ENCODE measurements around the gene HOMER1.

HOMER1 gene

GRCh38 chr5:79489773-79490172 is 24.2 kb downstream of the HOMER1 start:
- peaks cover 18% of the 10 kb centered on the region for H3K27me3 Mint-ChIP-seq
- H3K27ac Mint-ChIP-seq, result no peak overlapping the region
- H3K9me3 Mint-ChIP-seq, result no peaks in the 10 kb centered on the region
- intact Hi-C loops (cut with micrococcal nuclease), result no loop called here
- H3K4me3 Mint-ChIP-seq, result no peak overlapping the region
- H3K36me3 Mint-ChIP-seq (ENCODE audit: low read depth), result no peaks in the 10 kb centered on the region
- H3K4me1 Mint-ChIP-seq (ENCODE audit: low read depth), result no peaks in the 10 kb centered on the region

GRCh38 chr5:79488775-79489174 is 25.2 kb downstream of the HOMER1 start:
- no peak overlapping the region for H3K27ac Mint-ChIP-seq

DNA sequence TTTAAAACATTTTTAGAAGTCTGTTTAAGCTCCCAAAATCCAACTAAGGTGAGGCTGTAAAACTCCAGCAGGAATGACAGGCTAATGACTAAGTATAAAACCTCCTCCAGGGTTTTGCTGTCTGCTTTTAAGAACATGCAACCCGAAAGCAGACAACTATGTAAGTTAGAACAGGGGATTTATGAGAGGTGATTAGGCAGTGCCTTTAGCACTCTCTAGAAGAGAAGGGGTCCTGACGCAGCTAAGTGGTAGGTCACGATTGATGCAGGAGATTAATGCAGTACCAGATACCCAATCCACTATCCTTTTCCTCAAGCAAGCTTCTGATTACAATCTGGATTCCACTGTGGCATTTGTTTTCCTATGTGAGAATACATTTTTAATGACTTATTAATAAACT is 25.9 kb downstream of the HOMER1 start:
- H3K9me3 Mint-ChIP-seq, result no peaks in the 10 kb centered on the region
- H3K36me3 Mint-ChIP-seq (ENCODE audit: low read depth), result no peaks in the 10 kb centered on the region
- peaks cover 11% of the 10 kb centered on the region for H3K27me3 Mint-ChIP-seq
- H3K27ac Mint-ChIP-seq, result no peak overlapping the region
- intact Hi-C loops (cut with micrococcal nuclease), result no loop called here
- H3K4me3 Mint-ChIP-seq, result no peak overlapping the region
- no peaks in the 10 kb centered on the region for H3K4me1 Mint-ChIP-seq (ENCODE audit: low read depth)

More at GRCh38 chr5:79488775-79489174, 25.2 kb downstream of the HOMER1 start:
- Mint-ChIP-seq H3K4me1 (ENCODE audit: low read depth) (no peaks in the 10 kb centered on the region), H3K9me3 (no peaks in the 10 kb centered on the region), H3K27me3 (peaks cover 11% of the 10 kb centered on the region), H3K36me3 (ENCODE audit: low read depth) (no peaks in the 10 kb centered on the region), H3K4me3 (no peak overlapping the region)
- intact Hi-C loops (cut with micrococcal nuclease), result no loop called here

DNA sequence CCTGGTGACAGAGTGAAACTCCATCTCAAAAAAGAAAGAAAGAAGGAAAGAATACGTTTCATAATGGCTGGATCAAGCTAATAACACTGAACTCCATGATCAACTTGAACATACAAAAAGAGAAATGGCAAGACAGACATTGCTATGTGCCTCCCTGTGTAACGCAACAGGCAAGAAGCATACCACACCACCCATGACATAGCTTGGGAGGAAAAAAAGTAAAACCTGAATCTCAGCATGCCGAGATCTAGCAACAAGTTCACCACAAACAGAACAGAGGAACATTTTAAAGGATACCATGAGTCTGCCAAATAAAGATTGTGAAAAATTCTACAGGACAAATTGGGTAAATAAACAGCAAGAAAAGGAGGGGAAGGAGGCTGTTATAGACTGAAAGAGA is 26.7 kb downstream of the HOMER1 start:
- Mint-ChIP-seq H3K4me3 (no peak overlapping the region), H3K36me3 (ENCODE audit: low read depth) (no peaks in the 10 kb centered on the region), H3K4me1 (ENCODE audit: low read depth) (no peaks in the 10 kb centered on the region), H3K27ac (no peak overlapping the region), H3K27me3 (peaks cover 11% of the 10 kb centered on the region), H3K9me3 (no peaks in the 10 kb centered on the region)
- intact Hi-C loops (cut with micrococcal nuclease), result no loop called here

GRCh38 chr5:79486116-79486515 is 27.8 kb downstream of the HOMER1 start:
- H3K27ac Mint-ChIP-seq, result no peak overlapping the region
- intact Hi-C loops (cut with micrococcal nuclease), result no loop called here
- H3K9me3 Mint-ChIP-seq, result no peaks in the 10 kb centered on the region
- peaks cover 10% of the 10 kb centered on the region for H3K27me3 Mint-ChIP-seq
- no peaks in the 10 kb centered on the region for H3K36me3 Mint-ChIP-seq (ENCODE audit: low read depth)
- H3K4me1 Mint-ChIP-seq (ENCODE audit: low read depth), result no peaks in the 10 kb centered on the region
- no peak overlapping the region for H3K4me3 Mint-ChIP-seq

DNA sequence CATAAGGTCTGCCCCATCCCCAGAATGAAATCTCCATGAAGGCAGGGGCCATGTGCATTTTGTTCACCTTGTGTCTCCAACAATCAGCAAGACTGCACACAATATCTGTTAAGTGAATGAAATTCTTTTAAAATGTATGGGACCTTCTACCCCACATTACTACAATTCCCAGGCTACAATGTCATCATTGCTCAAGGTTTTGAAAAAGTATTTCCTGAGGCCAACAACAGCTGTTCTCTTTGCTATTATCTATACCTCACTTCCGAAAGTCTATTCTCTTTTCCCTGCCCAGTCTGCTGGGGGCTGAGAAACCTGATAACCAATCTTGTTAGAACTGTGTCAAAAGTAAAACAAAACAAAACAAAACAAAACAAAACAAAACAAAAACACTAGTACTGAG is 29.2 kb downstream of the HOMER1 start:
- no peak overlapping the region for H3K4me3 Mint-ChIP-seq
- H3K27me3 Mint-ChIP-seq, result peaks cover 9% of the 10 kb centered on the region
- H3K9me3 Mint-ChIP-seq, result no peaks in the 10 kb centered on the region
- H3K4me1 Mint-ChIP-seq (ENCODE audit: low read depth), result no peaks in the 10 kb centered on the region
- no peak overlapping the region for H3K27ac Mint-ChIP-seq
- no peaks in the 10 kb centered on the region for H3K36me3 Mint-ChIP-seq (ENCODE audit: low read depth)
- intact Hi-C loops (cut with micrococcal nuclease), result no loop called here

DNA sequence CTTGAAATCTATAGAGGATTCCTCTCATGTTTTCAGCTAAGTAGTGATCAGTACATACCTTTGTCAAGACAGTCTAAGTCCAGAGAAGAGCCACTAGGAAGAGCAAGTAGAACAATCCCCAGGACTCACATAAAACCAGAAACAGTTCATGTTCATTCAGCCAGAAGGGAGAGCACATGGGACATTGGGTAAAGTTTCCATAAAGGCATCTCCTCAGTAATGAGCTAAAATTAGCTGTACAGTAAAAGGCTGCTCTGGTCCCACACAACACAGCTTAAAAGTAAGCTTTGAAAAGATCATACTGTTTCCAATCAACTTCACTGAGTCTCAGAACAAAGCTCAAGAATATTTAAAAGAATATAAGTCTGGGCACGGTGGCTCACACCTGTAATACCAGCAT is 32.4 kb downstream of the HOMER1 start:
- no peaks in the 10 kb centered on the region for H3K9me3 Mint-ChIP-seq

DNA sequence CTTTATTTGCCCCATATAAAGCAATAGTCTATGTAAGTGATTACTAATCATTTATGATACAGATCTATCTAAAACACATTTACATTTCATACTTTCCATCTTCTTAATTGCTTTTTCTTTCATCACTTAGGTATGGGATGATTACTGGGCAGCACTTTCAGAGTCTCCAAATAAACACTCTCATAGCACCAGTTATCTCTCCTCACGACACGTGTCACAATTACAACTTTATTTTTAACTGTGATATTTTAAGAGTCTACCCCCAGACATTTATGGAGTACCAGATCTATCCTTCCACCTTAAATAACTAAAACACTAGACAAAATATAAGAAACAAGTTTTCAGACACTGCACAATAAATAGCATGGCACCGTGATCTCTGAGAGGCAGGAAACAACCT is 32.9 kb downstream of the HOMER1 start:
- Mint-ChIP-seq H3K27ac (no peak overlapping the region), H3K36me3 (ENCODE audit: low read depth) (no peaks in the 10 kb centered on the region), H3K9me3 (no peaks in the 10 kb centered on the region), H3K27me3 (peaks cover 1% of the 10 kb centered on the region), H3K4me1 (ENCODE audit: low read depth) (no peaks in the 10 kb centered on the region), H3K4me3 (no peak overlapping the region)
- intact Hi-C loops (cut with micrococcal nuclease), result no loop called here

More for the DNA sequence above, 32.4 kb downstream of the HOMER1 start:
- Mint-ChIP-seq H3K4me3 (no peak overlapping the region), H3K27ac (no peak overlapping the region), H3K27me3 (peaks cover 1% of the 10 kb centered on the region), H3K4me1 (ENCODE audit: low read depth) (no peaks in the 10 kb centered on the region), H3K36me3 (ENCODE audit: low read depth) (no peaks in the 10 kb centered on the region)
- intact Hi-C loops (cut with micrococcal nuclease), result no loop called here

DNA sequence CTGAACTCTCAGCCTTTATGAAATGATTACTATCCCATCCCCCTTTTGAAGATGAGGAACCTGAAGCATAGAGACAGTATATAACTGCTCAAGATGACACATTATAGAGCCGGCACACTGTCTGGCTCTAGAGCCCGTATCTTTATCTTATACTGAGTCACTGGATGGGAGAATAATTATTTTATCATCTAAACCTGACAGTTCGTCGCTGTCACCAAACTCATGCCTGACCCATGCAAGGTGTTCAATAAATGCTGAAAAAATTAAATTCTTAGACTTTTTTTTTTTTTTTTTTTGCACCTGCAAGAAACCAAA is 38.8 kb downstream of the HOMER1 start:
- H3K9me3 Mint-ChIP-seq, result no peaks in the 10 kb centered on the region
- no peak overlapping the region for H3K27ac Mint-ChIP-seq
- intact Hi-C loops (cut with micrococcal nuclease), result no loop called here
- H3K36me3 Mint-ChIP-seq (ENCODE audit: low read depth), result no peaks in the 10 kb centered on the region
- H3K4me1 Mint-ChIP-seq (ENCODE audit: low read depth), result no peaks in the 10 kb centered on the region
- peaks cover 1% of the 10 kb centered on the region for H3K27me3 Mint-ChIP-seq
- no peak overlapping the region for H3K4me3 Mint-ChIP-seq

GRCh38 chr5:79474367-79475151 is 39.4 kb downstream of the HOMER1 start:
- H3K36me3 Mint-ChIP-seq (ENCODE audit: low read depth), result no peaks in the 10 kb centered on the region
- H3K27ac Mint-ChIP-seq, result no peak overlapping the region
- H3K4me1 Mint-ChIP-seq (ENCODE audit: low read depth), result no peaks in the 10 kb centered on the region
- no peak overlapping the region for H3K4me3 Mint-ChIP-seq
- intact Hi-C loops (cut with micrococcal nuclease), result no loop called here
- no peaks in the 10 kb centered on the region for H3K9me3 Mint-ChIP-seq
- no peaks in the 10 kb centered on the region for H3K27me3 Mint-ChIP-seq

DNA sequence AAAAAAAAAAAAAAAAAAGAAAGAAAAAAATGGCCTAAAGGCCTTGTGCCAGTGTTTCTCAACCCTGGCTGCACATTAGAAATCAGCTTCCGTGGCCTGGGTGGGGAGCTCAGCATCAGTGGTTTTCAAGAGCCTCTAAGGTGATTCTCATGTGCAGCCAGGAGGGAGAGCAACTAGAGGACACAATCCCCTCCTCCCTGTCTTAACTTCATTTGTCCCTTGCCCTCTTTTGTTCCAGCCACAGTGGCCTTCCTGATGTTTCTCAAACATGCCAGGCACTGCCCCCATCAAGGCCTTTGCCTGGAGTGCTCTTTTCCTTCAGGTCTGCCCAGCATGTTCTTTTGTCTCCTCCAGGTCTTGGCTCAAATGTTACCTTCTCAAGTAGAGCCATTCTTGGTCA is 42.4 kb downstream of the HOMER1 start:
- Mint-ChIP-seq H3K27ac (no peak overlapping the region), H3K36me3 (ENCODE audit: low read depth) (no peaks in the 10 kb centered on the region), H3K4me3 (no peak overlapping the region), H3K9me3 (no peaks in the 10 kb centered on the region), H3K27me3 (no peaks in the 10 kb centered on the region), H3K4me1 (ENCODE audit: low read depth) (no peaks in the 10 kb centered on the region)
- intact Hi-C loops (cut with micrococcal nuclease), result no loop called here

GRCh38 chr5:79464695-79465332 is 49.1 kb downstream of the HOMER1 start:
- H3K27ac Mint-ChIP-seq, result no peak overlapping the region
- H3K4me3 Mint-ChIP-seq, result no peak overlapping the region
- H3K9me3 Mint-ChIP-seq, result no peaks in the 10 kb centered on the region
- H3K27me3 Mint-ChIP-seq, result peaks cover 6% of the 10 kb centered on the region
- intact Hi-C loops (cut with micrococcal nuclease), result loop anchor here (5.0 kb wide), 3 partner anchors 208 to 443 kb away; no protein-coding TSS in a partner anchor
- H3K36me3 Mint-ChIP-seq (ENCODE audit: low read depth), result no peaks in the 10 kb centered on the region
- no peaks in the 10 kb centered on the region for H3K4me1 Mint-ChIP-seq (ENCODE audit: low read depth)

DNA sequence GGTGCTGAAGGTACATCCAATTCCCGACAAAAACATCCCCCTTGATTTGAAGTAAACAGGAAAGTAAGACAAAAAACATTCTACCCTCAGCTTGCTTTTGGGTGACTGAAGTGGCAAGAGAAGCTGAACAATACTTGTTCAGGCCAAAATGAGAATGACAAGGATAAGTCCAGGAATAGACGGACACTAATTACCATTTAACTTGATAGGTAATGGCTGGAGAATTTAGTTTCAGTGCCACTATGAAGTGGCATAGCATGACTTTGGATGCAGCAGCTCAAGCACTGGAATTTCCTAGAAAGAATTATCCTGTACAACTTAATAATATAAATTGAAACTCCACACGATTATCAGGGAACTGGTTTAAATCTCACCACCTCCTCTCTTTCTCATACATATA is 49.7 kb downstream of the HOMER1 start:
- Mint-ChIP-seq H3K4me1 (ENCODE audit: low read depth) (no peaks in the 10 kb centered on the region), H3K27me3 (peaks cover 6% of the 10 kb centered on the region), H3K27ac (no peak overlapping the region), H3K36me3 (ENCODE audit: low read depth) (no peaks in the 10 kb centered on the region), H3K9me3 (no peaks in the 10 kb centered on the region), H3K4me3 (no peak overlapping the region)
- intact Hi-C loops (cut with micrococcal nuclease), result loop anchor here (5.0 kb wide), 3 partner anchors 207 to 442 kb away; no protein-coding TSS in a partner anchor

DNA sequence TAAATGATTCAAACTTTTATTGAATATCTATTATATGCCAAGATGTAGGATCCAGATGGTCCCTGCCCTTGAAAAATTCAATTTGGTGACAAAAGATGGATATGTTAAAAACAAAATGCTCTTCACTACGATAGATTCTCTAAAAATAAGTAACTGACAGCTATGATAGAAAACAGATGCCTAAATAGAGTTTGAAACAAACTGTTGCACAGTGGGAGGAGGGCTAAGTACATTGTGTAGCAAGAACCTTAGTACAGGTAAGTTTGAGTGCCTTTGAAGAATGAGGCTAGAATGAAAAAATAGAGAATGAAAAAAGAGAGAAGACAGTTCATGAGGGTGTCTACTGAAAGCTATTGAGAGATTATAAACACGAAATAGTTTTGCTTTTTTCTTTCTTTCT is 54.3 kb downstream of the HOMER1 start:
- H3K27me3 Mint-ChIP-seq, result peaks cover 8% of the 10 kb centered on the region
- H3K9me3 Mint-ChIP-seq, result no peaks in the 10 kb centered on the region
- H3K27ac Mint-ChIP-seq, result no peak overlapping the region
- no peaks in the 10 kb centered on the region for H3K4me1 Mint-ChIP-seq (ENCODE audit: low read depth)
- intact Hi-C loops (cut with micrococcal nuclease), result loop anchor here (5.0 kb wide), 3 partner anchors 202 to 437 kb away; no protein-coding TSS in a partner anchor
- no peaks in the 10 kb centered on the region for H3K36me3 Mint-ChIP-seq (ENCODE audit: low read depth)
- no peak overlapping the region for H3K4me3 Mint-ChIP-seq

Data from dendritic cell treated with granulocyte-macrophage colony-stimulating factor and Interleukin-4, amounts not matched to agents 40 ng/mL and 50 ng/mL, for 4 days (primary cell).